HG03520 (cell line): Measurements from ENCODE around the gene MPC1.

Experiments used
- ATAC-seq: cut with Tn5 transposase; IDR thresholded peaks from one replicate; pipeline ENCODE4 v1.9.1; 2021; ENCODE audit warnings: mild to moderate bottlenecking, moderate library complexity; ENCODE audit not compliant: unreplicated experiment

The MPC1 gene

DNA sequence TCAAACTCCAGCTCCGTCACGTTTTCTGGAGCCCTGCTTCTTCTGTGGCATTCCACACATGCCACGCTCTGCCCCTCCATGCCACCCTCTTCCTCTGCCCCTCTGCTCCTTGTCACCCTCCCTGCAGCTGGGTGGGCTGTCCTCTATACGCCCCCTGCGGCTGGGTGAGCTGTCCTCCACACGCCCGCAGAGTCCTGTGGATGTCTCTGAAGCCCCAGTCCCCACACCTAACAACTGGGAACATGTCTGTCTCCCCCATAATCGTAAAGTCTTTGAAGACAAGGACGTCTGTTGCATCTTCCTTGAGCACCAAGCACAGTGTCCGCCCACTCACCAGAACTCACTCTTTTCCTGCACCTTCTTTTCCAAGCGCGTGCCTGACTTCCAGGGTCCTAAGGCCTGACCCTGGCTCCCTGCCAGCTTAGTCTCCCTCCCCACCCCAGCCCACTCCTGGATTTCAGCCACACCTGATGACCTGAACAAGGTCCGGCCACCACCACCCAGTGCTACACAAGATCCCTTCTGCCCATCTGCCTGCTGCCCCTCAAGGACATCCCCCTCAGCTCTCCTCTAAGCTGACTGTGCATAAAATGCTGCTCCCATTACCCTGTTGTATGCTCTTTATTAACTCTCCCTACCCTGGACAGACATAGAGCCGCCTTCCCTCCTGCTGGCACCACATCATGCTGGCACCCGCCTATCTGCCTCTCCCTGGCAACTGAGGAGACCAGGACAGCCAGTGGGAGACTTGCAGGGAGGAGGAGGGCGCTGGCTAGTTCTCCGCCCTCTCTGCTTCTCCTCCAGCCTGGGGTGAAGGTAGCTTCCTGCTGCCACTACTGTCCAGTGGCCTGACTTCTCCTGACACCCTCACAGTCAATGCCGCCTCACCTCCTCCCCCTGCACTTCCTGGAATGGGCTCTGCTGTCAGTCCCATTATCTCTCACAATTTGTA is 63.8 kb downstream of the MPC1 start:
- no peak for ATAC-seq

- no peak for ATAC-seq
Measured at GRCh38 chr6:166318227-166318626, 64.5 kb downstream of the MPC1 start.

- ATAC-seq: no peak
Measured at GRCh38 chr6:166317261-166318212, 65.2 kb downstream of the MPC1 start.

DNA sequence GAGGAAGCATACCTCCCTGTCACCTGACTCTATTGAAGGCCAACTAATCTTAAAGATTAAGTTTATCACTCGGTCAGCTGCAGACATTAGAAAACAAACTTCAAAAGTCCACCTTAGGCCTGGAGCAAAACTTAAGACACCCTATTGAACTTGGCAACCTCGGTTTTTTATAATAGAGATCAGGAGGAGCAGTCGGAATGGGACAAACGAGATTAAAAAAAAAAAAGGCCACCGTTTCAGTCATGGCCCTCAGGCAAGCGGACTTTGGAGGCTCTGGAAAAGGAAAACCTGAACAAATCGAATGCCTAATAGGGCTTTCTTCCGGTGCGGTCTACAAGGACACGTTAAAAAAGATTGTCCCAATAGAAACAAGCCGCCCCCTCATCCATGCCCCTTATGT is 67.3 kb downstream of the MPC1 start:
- ATAC-seq: no peak
